Heart right ventricle (tissue), 16 donors: ENCODE data around the gene C1S. TPM values are rescaled to one million over a fixed set of nuclear protein-coding genes. Genes with fewer than 3 reads are reported as not detected.
A peak's percentile ranks its signal among the peaks of the same experiment; 100 is the strongest.

Source experiments
- ATAC-seq, 8 donors: fragments of 200-7000 bp; cut with Tn5 transposase; one replicate each; pipeline ENCODE4 v1.9.1; 2020; ENCODE audit warnings: mild to moderate bottlenecking in 8 of 8, moderate library complexity in 8 of 8, moderate number of reproducible peaks in 1 of 8
- DNase-seq, 2 donors: peaks; one replicate each; pipeline ENCODE4 v3.0.0-alpha.2; 2020
- H3K27ac ChIP-seq, 10 donors: fragments of 200-600 bp; sonication (generic) in 2 of 10; one replicate each; pipeline versions ENCODE4 v1.5.0 to v1.8.0; 2020 to 2022; ENCODE audit warnings: mild to moderate bottlenecking in 3 of 10
- H3K27me3 ChIP-seq, 7 donors: fragments of 200-600 bp; one replicate each; pipeline ENCODE4 v1.8.0; 2021 to 2022; ENCODE audit warnings: mild to moderate bottlenecking in 2 of 7
- H3K36me3 ChIP-seq, 9 donors: fragments of 200-600 bp; sonication (generic) in 1 of 9; one replicate each; pipeline versions ENCODE4 v1.5.0 to v1.8.0; 2020 to 2022; ENCODE audit warnings: mild to moderate bottlenecking in 2 of 9
- H3K4me1 ChIP-seq, 9 donors: fragments of 200-600 bp; sonication (generic) in 1 of 9; one replicate each; pipeline versions ENCODE4 v1.5.0 to v1.8.0; 2020 to 2022; ENCODE audit warnings: mild to moderate bottlenecking in 4 of 9
- H3K4me3 ChIP-seq, 10 donors: fragments of 200-600 bp; sonication (generic) in 2 of 10; one replicate each; pipeline versions ENCODE4 v1.5.0 to v1.8.0; 2020 to 2022; ENCODE audit warnings: mild to moderate bottlenecking in 7 of 10, moderate library complexity in 2 of 10
- H3K9me3 ChIP-seq, 11 donors: fragments of 200-600 bp in 10 of 11; sonication (generic) in 2 of 11; one replicate each; pipeline versions ENCODE4 v1.5.0 to v1.8.0; 2013 to 2022; ENCODE audit warnings: mild to moderate bottlenecking in 2 of 11, control low read depth in 1 of 11, moderate library complexity in 1 of 11
- CTCF ChIP-seq, 9 donors: fragments of 200-600 bp; sonication (generic) in 2 of 9; IDR thresholded peaks; one replicate each; pipeline versions ENCODE4 v1.5.0 to v1.8.0; 2021 to 2022; ENCODE audit warnings: antibody characterized with exemption in 9 of 9, mild to moderate bottlenecking in 5 of 9, moderate library complexity in 1 of 9
- WGBS, 2 donors: extraction: QIAGEN DNeasy Blood & Tissue Kit; methylation state at CpG; one replicate each; pipeline ENCODE4 v1.1.7; 2013; ENCODE audit warnings: inconsistent platforms in 1 of 2; 5-methylcytosine and 5-hydroxymethylcytosine counted together
- intact Hi-C, 10 donors: fragments of 100-400 bp; cut with DNase I; formaldehyde crosslinking; loops; one replicate each; pipeline versions ENCODE4 v1.11.1 to v1.14.2; 2022
- polyA plus RNA-seq, 2 donors: library from polyadenylated mRNA; stranded (reverse); fragments of 200-250 nt; gene quantifications; one replicate each; pipeline ENCODE4 v1.2.3, GENCODE V29; 2013
- total RNA-seq, 10 donors: library from RNA; stranded (reverse); fragmentation: NEBNext Ultra II Directional in 3 of 10; extraction: Animal tissue kit (Norgen Biotek cat#: 25700) in 3 of 10; gene quantifications; one replicate each; pipeline versions ENCODE4 v1.2.1 to v1.2.4, GENCODE V29; 2021 to 2023
- donor health status: Arrhythmogenic right ventricular cardiomyopathy.
- donor health status: ischemic (EF 13 %, LVEDD 7.1; RV severe dilation, severe dysfunction).
- donor health status: healthy with polysubstance abuse.
- donor health status: DM: no; HTN: yes; CAD: no.
- donor health status: DM: no; HTN: no; CAD: no.
- donor health status: ischemic (EF 25% LVEDD 6.9; RV normal size, moderate dysfunction).
- donor health status: ischemic (EF 25% LVEDD 5.7; RV mildly dilated, moderate dysfunction).
- donor health status: healthy.
- donor health status: DM: yes; HTN: yes; CAD: no.
- donor health status: Ischemic cardiomyopathy.
- donor health status: ischemic (EF 35%, LVEDD 5.7; RV mildly dilated, moderate dysfunction).
- donor health status: nonischemic (EF 11% LVEDD 7.7; RV severe dilation, severe dysfunction).
- donor health status: DM: yes; HTN: yes; CAD: no.
- donor health status: PGD.
- donor health status: ischemic (EF 29% LVEDD 5.4; RV normal size, mild dysfunction).
- donor health status: nonischemic (EF 23%, LVEDD 6.1; RV moderate dilation, normal function).

Gene C1S
- total and polyA plus RNA-seq, 12 donors: 25.1 to 151 (median 53.5) TPM

- no peak for DNase-seq
- no peak for ATAC-seq
- no peaks in the 10 kb centered on the region for H3K27me3 ChIP-seq
- H3K36me3 ChIP-seq: peaks cover 0 to 30% (median 0%) of the 10 kb centered on the region in 9 donors
- WGBS, 2 donors: 94 to 98% methylated on average over 7 of the region's 7 CpGs
- H3K4me3 ChIP-seq: peak overlapping the region in 9 of 10 donors; percentile 23 to 51 (median 41)
- no peak for TF ChIP-seq CTCF (IDR thresholded peaks at IDR 0.05)
- intact Hi-C loops: loop anchor here in 8 of 10 donors (1.0 to 5.0 kb wide), 6 partner anchors 31 to 51 kb away; partner anchors contain the start of genes C1R (in 4 of the 8) and C1RL (in 4 of the 8)
- H3K4me1 ChIP-seq: peaks cover 0 to 44% (median 10%) of the 10 kb centered on the region in 9 donors
- no peaks in the 10 kb centered on the region for H3K9me3 ChIP-seq
- H3K27ac ChIP-seq: peak overlapping the region in 6 of 10 donors; percentile 57 to 90 (median 75)
These were observed 1.1 kb downstream of the C1S start for GRCh38 chr12:7061596-7061995.

DNA sequence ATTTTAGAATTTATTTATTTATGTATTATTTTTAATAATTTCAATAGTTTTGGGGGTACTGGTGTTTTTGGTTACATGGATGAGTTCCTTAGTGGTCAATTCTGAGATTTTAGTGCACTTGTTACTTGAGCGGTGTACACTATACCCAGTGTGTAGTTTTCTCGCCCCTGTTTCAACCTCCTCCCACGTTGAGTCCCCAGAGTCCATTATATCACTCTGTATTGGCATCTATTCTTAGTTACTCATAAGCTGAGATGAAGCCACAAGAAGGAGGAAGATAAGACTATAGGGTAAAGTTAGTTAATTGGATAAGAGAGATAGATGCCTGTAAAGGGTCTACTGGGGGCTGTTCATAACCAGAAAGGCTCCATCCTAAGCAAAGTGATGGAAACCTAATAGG lies 4.0 kb downstream of the C1S start:
- WGBS, 2 donors: 55 to 63% methylated on average over 3 of the region's 3 CpGs
- no peak for TF ChIP-seq CTCF (IDR thresholded peaks at IDR 0.05)
- no peak overlapping the region for H3K4me3 ChIP-seq
- peaks cover 0 to 40% (median 30%) of the 10 kb centered on the region in 9 donors for H3K4me1 ChIP-seq
- H3K9me3 ChIP-seq: no peaks in the 10 kb centered on the region
- H3K36me3 ChIP-seq: peaks cover 0 to 50% (median 0%) of the 10 kb centered on the region in 9 donors
- intact Hi-C loops: loop anchor here in 2 of 10 donors (5.0 kb wide), 2 partner anchors 33 to 43 kb away; partner anchors contain the start of gene C1RL (in 1 of the 2)
- ATAC-seq: peak in 1 of 8 donors; percentile 17
- DNase-seq: no peak
- H3K27me3 ChIP-seq: no peaks in the 10 kb centered on the region
- H3K27ac ChIP-seq: no peak overlapping the region

GRCh38 chr12:7065073-7065623 lies 4.6 kb downstream of the C1S start:
- intact Hi-C loops: no loop called here
- no peak for TF ChIP-seq CTCF (IDR thresholded peaks at IDR 0.05)
- H3K36me3 ChIP-seq: peaks cover 0 to 56% (median 0%) of the 10 kb centered on the region in 9 donors

DNA sequence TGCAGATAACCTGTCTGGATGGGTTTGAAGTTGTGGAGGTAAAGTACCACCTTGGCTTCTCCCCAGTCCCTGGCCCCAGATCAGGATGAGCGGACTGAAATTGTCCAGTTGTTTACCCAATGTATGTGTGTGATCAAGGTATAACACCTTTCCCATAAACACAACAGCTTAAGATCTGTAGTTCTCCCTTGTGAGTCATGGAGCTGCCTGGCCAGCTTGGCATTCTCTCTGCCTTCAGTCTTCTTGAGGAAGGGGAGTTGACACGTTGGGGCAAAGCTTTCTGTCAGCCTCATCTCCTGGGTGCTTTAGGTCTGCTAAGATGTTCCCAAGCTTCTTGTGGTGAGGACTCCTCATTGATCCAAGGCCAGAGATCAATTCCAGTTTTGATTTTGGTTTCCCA lies 6.1 kb downstream of the C1S start:
- Histone ChIP-seq H3K27ac (no peak overlapping the region), H3K9me3 (no peaks in the 10 kb centered on the region), H3K27me3 (no peaks in the 10 kb centered on the region), H3K4me3 (no peak overlapping the region), H3K36me3 (peaks cover 0 to 60% (median 0%) of the 10 kb centered on the region in 9 donors), H3K4me1 (peaks cover 0 to 25% (median 18%) of the 10 kb centered on the region in 9 donors)
- ATAC-seq (no peak), DNase-seq (no peak)
- intact Hi-C loops: no loop called here
- TF ChIP-seq CTCF (IDR thresholded peaks at IDR 0.05): no peak
- 86 to 95% methylated on average over 2 of the region's 2 CpGs for WGBS, 2 donors

More at GRCh38 chr12:7065073-7065623, 4.6 kb downstream of the C1S start:
- H3K9me3 ChIP-seq: no peaks in the 10 kb centered on the region
- ATAC-seq (no peak), DNase-seq (no peak)
- H3K27ac ChIP-seq: no peak overlapping the region
- WGBS, 2 donors: 91 to 93% methylated on average over 7 of the region's 7 CpGs
- H3K4me3 ChIP-seq: no peak overlapping the region
- H3K27me3 ChIP-seq: no peaks in the 10 kb centered on the region
- H3K4me1 ChIP-seq: peaks cover 0 to 35% (median 26%) of the 10 kb centered on the region in 9 donors
